GM10266 (cell line): ENCODE data around the gene RAPGEF1.

Experiments
- DNase-seq: peaks from one replicate; pipeline ENCODE4 v3.0.0; 2012; ENCODE audit errors: extremely low spot score
- TF ChIP-seq, protein P1 (sequence below): IDR thresholded peaks from 2 replicates; pipeline ENCODE4 v1.5.1; 2012; ENCODE audit warnings: mild to moderate bottlenecking, low read depth; ENCODE audit not compliant: control insufficient read depth, insufficient read depth; ENCODE audit errors: missing control alignments

The RAPGEF1 gene

DNA sequence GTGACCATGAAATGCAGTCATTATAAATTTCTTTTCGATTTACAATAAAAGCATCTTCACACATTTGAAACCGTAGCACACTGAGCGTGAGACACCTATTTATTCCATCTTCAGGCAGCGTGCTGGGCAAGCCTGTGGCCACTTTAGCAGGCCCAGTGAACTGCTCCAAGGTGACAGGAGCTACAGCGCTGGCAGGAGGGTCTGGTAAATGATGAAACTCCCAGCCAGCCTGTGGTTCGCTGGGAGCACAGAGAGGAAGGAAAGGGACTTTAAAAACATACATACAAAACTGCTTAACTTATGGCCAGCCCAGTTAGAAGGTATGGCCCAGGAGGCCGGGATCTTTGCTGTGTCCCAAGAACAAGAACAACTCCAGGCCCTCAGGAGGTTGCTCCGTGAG lies 5.1 kb downstream of the RAPGEF1 start:
- TF ChIP-seq, protein P1, sequence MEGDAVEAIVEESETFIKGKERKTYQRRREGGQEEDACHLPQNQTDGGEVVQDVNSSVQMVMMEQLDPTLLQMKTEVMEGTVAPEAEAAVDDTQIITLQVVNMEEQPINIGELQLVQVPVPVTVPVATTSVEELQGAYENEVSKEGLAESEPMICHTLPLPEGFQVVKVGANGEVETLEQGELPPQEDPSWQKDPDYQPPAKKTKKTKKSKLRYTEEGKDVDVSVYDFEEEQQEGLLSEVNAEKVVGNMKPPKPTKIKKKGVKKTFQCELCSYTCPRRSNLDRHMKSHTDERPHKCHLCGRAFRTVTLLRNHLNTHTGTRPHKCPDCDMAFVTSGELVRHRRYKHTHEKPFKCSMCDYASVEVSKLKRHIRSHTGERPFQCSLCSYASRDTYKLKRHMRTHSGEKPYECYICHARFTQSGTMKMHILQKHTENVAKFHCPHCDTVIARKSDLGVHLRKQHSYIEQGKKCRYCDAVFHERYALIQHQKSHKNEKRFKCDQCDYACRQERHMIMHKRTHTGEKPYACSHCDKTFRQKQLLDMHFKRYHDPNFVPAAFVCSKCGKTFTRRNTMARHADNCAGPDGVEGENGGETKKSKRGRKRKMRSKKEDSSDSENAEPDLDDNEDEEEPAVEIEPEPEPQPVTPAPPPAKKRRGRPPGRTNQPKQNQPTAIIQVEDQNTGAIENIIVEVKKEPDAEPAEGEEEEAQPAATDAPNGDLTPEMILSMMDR, result no peak
- DNase-seq, result no peak

DNA sequence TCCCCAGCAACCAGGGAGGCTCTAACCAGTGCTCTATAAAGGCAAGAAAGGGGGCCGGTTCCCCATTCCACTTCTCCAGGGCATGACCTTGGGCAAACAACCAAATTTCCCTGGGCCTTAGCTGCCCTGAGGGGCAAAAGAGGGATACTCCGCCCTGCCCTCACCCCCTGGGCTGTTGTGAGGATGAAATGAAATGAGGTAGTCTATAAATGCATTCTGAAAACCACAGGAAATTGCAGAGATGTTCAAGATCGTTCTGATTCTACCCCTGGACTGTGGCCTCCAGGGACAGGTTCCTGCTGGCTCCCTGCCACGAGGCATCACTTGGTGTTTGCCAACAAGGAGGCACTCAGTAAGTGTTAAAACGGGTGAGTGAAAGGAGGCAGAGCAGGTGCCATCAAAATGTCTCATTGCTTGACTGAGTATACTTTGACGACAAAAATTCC lies 5.7 kb downstream of the RAPGEF1 start:
- TF ChIP-seq, protein P1, result no peak
- DNase-seq, result no peak

DNA sequence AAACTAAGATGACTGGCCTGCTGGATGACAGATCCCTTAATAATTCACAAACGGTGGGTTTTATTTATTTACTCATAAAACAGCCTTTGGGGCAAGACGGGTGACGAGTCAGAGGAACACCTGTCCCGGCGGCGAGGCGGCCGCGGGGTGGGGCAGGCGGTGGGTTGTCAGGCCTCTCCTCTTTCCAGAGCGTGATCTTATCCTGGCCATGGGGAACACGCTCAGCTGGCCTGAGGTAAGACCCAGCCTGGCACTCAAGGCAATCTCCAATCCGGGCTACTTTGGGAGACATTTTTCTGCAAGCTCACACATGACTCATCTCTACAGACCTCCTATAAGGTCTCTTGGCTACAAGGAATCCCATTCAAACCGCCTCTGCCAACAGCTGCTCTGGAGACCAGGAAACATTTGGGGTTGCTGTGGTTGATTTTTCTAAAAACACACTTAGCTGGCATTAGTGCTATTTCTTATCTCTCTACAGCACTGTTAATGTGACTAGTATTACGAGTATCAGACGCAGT lies 6.3 kb downstream of the RAPGEF1 start:
- no peak for DNase-seq
- TF ChIP-seq, protein P1, result no peak

DNA sequence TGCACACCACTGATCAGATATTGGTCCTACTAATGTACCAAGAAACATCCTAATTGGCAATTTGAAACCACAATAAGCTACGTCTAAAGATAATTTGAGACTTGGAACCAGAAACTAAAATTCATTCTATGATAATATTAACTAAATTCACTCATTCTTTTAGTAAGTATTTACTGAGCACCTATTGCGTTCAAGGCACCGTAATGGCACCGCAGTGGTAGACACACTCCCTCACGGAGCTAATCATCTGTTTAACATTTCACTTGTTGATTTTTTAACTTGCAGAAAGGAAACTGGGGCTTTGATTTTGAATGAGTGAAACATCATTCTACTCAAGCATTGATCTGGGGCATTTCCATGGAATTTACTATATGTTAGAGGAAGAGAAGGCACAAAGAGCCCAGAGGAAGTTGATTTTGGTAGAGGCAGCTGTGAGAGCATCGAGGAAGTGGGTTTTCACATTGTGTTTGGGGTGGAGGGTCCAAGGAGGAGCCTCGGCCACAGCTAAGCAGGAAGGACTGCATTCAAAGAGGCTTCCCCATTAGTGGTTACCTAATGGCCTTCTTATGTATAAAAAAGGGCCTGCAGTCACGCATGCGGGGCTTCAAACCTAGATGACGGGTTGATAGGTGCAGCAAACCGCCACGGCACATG lies 7.1 kb downstream of the RAPGEF1 start:
- peak; percentile 59 for DNase-seq
- TF ChIP-seq, protein P1, result no peak

DNA sequence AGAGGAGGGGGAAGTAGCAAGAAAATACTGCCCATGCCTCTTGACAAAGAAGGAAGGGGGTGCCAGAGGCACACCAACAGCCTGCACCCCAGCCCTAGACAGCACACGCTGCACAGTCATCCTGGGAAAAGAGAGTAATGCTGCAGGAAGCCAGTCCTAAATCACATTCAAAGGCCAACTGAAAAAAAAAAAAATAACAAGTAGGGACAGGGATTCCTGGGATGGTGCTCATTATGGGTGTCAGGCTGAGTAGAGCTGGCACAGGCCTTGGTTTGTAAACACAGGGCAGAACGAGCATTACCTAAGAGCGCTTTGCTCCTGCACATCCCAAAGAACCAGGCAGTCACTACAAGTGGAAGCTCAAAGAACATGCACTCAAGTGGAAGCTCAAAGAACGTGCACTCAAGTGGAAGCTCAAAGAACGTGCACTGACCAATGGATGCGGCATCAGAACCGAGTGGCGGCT lies 7.8 kb downstream of the RAPGEF1 start:
- no peak for DNase-seq
- TF ChIP-seq, protein P1, result no peak

DNA sequence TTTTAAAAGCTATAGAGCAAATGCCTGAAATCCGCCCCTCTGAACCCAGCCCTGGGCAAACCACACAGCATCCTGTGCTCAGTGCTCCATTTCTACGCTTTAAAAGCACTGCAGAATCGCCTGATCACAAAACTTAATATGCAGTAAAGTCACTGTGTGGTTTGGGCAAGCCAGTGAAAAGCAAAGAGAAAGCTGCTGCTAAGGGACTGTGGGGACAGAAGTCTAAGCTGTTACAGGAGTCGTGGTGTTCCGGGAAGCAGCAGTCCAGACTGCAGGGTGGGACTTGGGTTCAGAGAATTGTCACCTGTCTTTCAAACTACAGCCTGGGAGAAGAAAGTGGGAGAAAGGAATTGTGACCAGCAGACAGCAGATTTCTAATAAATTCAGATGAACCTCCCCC lies 8.2 kb downstream of the RAPGEF1 start:
- no peak for DNase-seq
- TF ChIP-seq, protein P1, result no peak

DNA sequence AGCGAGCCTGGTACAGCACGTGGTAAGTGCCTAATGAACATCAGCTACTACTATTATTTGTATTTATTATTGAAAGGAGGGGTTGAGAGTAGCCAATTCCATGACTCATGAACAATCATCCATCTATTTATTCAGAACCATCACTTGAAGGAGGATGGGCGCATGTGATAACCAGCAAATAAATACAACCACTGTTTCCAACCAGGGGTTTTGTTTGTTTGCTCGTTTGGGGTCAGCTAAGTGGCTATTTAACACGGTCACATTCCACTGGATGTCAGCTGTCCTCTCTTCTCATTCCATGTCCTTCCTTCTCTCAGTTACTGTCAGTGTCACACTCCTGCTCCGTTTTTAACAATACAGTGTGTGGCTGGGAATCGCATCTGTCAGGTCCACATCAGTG lies 8.6 kb downstream of the RAPGEF1 start:
- no peak for DNase-seq
- TF ChIP-seq, protein P1, result no peak
